Epithelial cell of prostate (primary cell): ENCODE measurements around the gene LYST.
"Not testable (repeated sequence)": the region's sequence is repeated elsewhere in the genome, so short reads cannot be mapped to it uniquely, and the experiment has no call there.

Experiments
- DNase-seq: peaks from one replicate; pipeline ENCODE4 v3.0.0-alpha.2; 2011; ENCODE audit warnings: low read depth, low spot score
- H3K27ac ChIP-seq: fragments of 450-650 bp; 2 replicates; pipeline ENCODE4 v1.5.1; 2017; ENCODE audit warnings: mild to moderate bottlenecking

LYST gene

GRCh38 chr1:235823684-235824083, 43.0 kb downstream of the LYST start:
- no peak for DNase-seq
- H3K27ac ChIP-seq = no peak overlapping the region

- DNase-seq = no peak
- no peak overlapping the region for H3K27ac ChIP-seq
Observed at GRCh38 chr1:235822685-235823084, 44.0 kb downstream of the LYST start.

- H3K27ac ChIP-seq = peak overlapping the region; percentile 12
Observed at GRCh38 chr1:235821361-235821981, 45.2 kb downstream of the LYST start.

GRCh38 chr1:235820061-235820460, 46.6 kb downstream of the LYST start:
- H3K27ac ChIP-seq = no peak overlapping the region
- no peak for DNase-seq

More at GRCh38 chr1:235821361-235821981, 45.2 kb downstream of the LYST start:
- no peak for DNase-seq

GRCh38 chr1:235818632-235819136, 48.0 kb downstream of the LYST start:
- DNase-seq = no peak
- no peak overlapping the region for H3K27ac ChIP-seq

GRCh38 chr1:235817101-235817728, 49.5 kb downstream of the LYST start:
- H3K27ac ChIP-seq = no peak overlapping the region
- no peak for DNase-seq

- no peak for DNase-seq
Observed at GRCh38 chr1:235809688-235810397, 56.9 kb downstream of the LYST start.

GRCh38 chr1:235808223-235808622, 58.5 kb downstream of the LYST start:
- DNase-seq = no peak
- no peak overlapping the region for H3K27ac ChIP-seq

More at GRCh38 chr1:235809688-235810397, 56.9 kb downstream of the LYST start:
- H3K27ac ChIP-seq = no peak overlapping the region

GRCh38 chr1:235806123-235806522, 60.6 kb downstream of the LYST start:
- no peak overlapping the region for H3K27ac ChIP-seq
- no peak for DNase-seq

- no peak overlapping the region for H3K27ac ChIP-seq
- no peak for DNase-seq
Observed at GRCh38 chr1:235802573-235803346, 63.9 kb downstream of the LYST start.

GRCh38 chr1:235799264-235799663, 67.4 kb downstream of the LYST start:
- DNase-seq = no peak

GRCh38 chr1:235791532-235792060, 75.1 kb downstream of the LYST start:
- DNase-seq = no peak
- no peak overlapping the region for H3K27ac ChIP-seq

More at GRCh38 chr1:235799264-235799663, 67.4 kb downstream of the LYST start:
- no peak overlapping the region for H3K27ac ChIP-seq

GRCh38 chr1:235790123-235790522, 76.6 kb downstream of the LYST start:
- no peak overlapping the region for H3K27ac ChIP-seq
- no peak for DNase-seq

GRCh38 chr1:235786227-235786898, 80.3 kb downstream of the LYST start:
- not testable (repeated sequence) for H3K27ac ChIP-seq, DNase-seq

GRCh38 chr1:235784950-235785349, 81.8 kb downstream of the LYST start:
- no peak for DNase-seq
- no peak overlapping the region for H3K27ac ChIP-seq

- H3K27ac ChIP-seq = no peak overlapping the region
- DNase-seq = no peak
Observed at GRCh38 chr1:235783148-235783776, 83.4 kb downstream of the LYST start.

- no peak for DNase-seq
- H3K27ac ChIP-seq = no peak overlapping the region
Observed at GRCh38 chr1:235782601-235783000, 84.1 kb downstream of the LYST start.

GRCh38 chr1:235781807-235782206, 84.9 kb downstream of the LYST start:
- no peak for DNase-seq
- H3K27ac ChIP-seq = no peak overlapping the region

- DNase-seq = no peak
- H3K27ac ChIP-seq = no peak overlapping the region
Observed at GRCh38 chr1:235779770-235780169, 86.9 kb downstream of the LYST start.
